Uterus (tissue), 2 donors: ENCODE data around the gene ZBTB42.

ENCODE experiments used
- POLR2A ChIP-seq, 2 donors: fragments of 450-650 bp; IDR thresholded peaks; one replicate each; pipeline ENCODE4 v1.6.1; 2016; ENCODE audit warnings: antibody characterized with exemption in 2 of 2, mild to moderate bottlenecking in 1 of 2, moderate library complexity in 1 of 2
- TF ChIP-seq, protein P1 (sequence below), 4 experiments: fragments of 200-600 bp in 2 of 4; fragments of 450-650 bp in 2 of 4; sonication (generic) in 2 of 4; IDR thresholded peaks; one replicate each; pipeline ENCODE4 v1.5.1; 2016 to 2019; ENCODE audit warnings: antibody characterized with exemption in 4 of 4, mild to moderate bottlenecking in 2 of 4, moderate library complexity in 1 of 4

DNA sequence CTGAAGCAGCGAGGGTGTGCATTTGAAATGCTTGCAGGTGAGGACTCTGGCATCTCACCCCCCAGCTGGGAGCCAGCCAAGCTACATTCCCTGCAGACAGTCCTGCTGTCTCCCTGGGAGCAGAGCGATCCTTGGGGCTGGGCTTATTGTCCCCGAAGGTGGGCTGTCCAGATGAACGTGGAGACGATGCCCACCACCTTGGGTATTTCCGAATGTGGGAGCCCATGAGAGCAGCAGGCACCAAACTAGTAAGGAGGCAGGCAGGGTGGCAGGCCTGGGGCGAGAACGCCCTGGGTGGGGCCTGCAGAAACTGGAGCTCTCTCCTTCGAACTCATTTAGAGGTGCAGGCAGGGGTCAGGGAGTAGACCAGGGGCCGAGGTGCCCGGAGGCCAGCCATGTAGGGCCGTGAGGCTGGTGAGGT, 18.5 kb downstream of the ZBTB42 start:
- TF ChIP-seq, protein P1, sequence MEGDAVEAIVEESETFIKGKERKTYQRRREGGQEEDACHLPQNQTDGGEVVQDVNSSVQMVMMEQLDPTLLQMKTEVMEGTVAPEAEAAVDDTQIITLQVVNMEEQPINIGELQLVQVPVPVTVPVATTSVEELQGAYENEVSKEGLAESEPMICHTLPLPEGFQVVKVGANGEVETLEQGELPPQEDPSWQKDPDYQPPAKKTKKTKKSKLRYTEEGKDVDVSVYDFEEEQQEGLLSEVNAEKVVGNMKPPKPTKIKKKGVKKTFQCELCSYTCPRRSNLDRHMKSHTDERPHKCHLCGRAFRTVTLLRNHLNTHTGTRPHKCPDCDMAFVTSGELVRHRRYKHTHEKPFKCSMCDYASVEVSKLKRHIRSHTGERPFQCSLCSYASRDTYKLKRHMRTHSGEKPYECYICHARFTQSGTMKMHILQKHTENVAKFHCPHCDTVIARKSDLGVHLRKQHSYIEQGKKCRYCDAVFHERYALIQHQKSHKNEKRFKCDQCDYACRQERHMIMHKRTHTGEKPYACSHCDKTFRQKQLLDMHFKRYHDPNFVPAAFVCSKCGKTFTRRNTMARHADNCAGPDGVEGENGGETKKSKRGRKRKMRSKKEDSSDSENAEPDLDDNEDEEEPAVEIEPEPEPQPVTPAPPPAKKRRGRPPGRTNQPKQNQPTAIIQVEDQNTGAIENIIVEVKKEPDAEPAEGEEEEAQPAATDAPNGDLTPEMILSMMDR (IDR thresholded peaks at IDR 0.05), result no peak
- no peak for TF ChIP-seq POLR2A (IDR thresholded peaks at IDR 0.05)
